B cell (primary cell): ENCODE results near the gene DYNC1I1. TPM values are rescaled to one million over a fixed set of nuclear protein-coding genes. Genes with fewer than 3 reads are reported as not detected.

Experiments
- ATAC-seq: fragments of 200-7000 bp; cut with Tn5 transposase; one replicate; pipeline ENCODE4 v1.10.0; 2021; ENCODE audit warnings: low read depth, mild to moderate bottlenecking, moderate number of reproducible peaks, moderate library complexity
- CTCF ChIA-PET: fragments of 350-600 bp; sonication (Branson Sonifier 250); formaldehyde crosslinking; loops from one replicate; lab custom pipeline; 2021; ENCODE audit warnings: antibody characterized with exemption, inconsistent platforms; lab: Charles Lee
- POLR2A ChIA-PET: fragments of 350-600 bp; sonication (Branson Sonifier 250); formaldehyde crosslinking; loops from one replicate; lab custom pipeline; 2021; ENCODE audit warnings: antibody characterized with exemption; lab: Charles Lee
- DNase-seq: peaks from one replicate; pipeline ENCODE4 v3.0.0; 2013
- H2AFZ ChIP-seq: 2 replicates; pipeline ENCODE4 v1.6.1; 2012; ENCODE audit warnings: mild to moderate bottlenecking, low read depth, low read length; ENCODE audit not compliant: insufficient read depth, poor library complexity, severe bottlenecking
- H3K27ac ChIP-seq, 2 donors: 1 replicate in 1 of 2; 2 replicates in 1 of 2; pipeline ENCODE4 v1.5.1; 2012 to 2013; ENCODE audit warnings: low read length in 2 of 2, mild to moderate bottlenecking in 2 of 2, moderate library complexity in 1 of 2
- H3K27me3 ChIP-seq, 4 experiments: fragments of 200-600 bp in 1 of 4; sonication (generic) in 1 of 4; replicated peaks in 1 of 4; 1 replicate in 2 of 4; 2 replicates in 2 of 4; pipeline versions ENCODE4 v1.6.1 to v1.7.0; 2013 to 2016; ENCODE audit warnings: low read length in 3 of 4, mild to moderate bottlenecking in 2 of 4, mixed read lengths in 1 of 4, moderate library complexity in 1 of 4; ENCODE audit not compliant: insufficient read depth in 4 of 4, control insufficient read depth in 3 of 4; ENCODE audit errors: control extremely low read depth in 1 of 4
- H3K36me3 ChIP-seq, 2 experiments: replicated peaks in 1 of 2; 1 replicate in 1 of 2; 2 replicates in 1 of 2; pipeline versions ENCODE4 v1.6.1 to v1.7.1; 2013; ENCODE audit warnings: low read length in 1 of 2; ENCODE audit not compliant: insufficient read depth in 2 of 2, control insufficient read depth in 1 of 2; ENCODE audit errors: control extremely low read depth in 1 of 2, extremely low read depth in 1 of 2
- H3K4me1 ChIP-seq, 2 donors: fragments of 200-600 bp in 1 of 2; sonication (generic) in 1 of 2; 1 replicate in 1 of 2; 2 replicates in 1 of 2; pipeline versions ENCODE4 v1.5.1 to v1.6.1; 2013 to 2017; ENCODE audit warnings: low read length in 2 of 2; ENCODE audit not compliant: control insufficient read depth in 2 of 2, insufficient read depth in 2 of 2
- H3K4me2 ChIP-seq: replicated peaks from 2 replicates; pipeline ENCODE3; 2012; ENCODE audit warnings: mild to moderate bottlenecking, low read depth, low read length; ENCODE audit not compliant: poor library complexity, severe bottlenecking
- H3K4me3 ChIP-seq, 5 experiments: fragments of 200-600 bp in 1 of 5; sonication (generic) in 1 of 5; 1 replicate in 3 of 5; 2 replicates in 2 of 5; pipeline versions ENCODE4 v1.5.1 to v1.7.0; 2011 to 2016; ENCODE audit warnings: low read length in 4 of 5, mild to moderate bottlenecking in 4 of 5, low read depth in 2 of 5, control low read depth in 1 of 5, moderate library complexity in 1 of 5; ENCODE audit not compliant: insufficient read depth in 1 of 5; ENCODE audit errors: control extremely low read depth in 1 of 5, extremely low read depth in 1 of 5
- H3K79me2 ChIP-seq: fragments of 200-600 bp; sonication (generic); one replicate; pipeline ENCODE4 v1.6.0; 2016; ENCODE audit warnings: low read length; ENCODE audit not compliant: control insufficient read depth, insufficient read depth
- H3K9ac ChIP-seq: fragments of 200-600 bp; sonication (generic); 2 replicates; pipeline ENCODE4 v1.6.1; 2017; ENCODE audit warnings: mild to moderate bottlenecking, low read length, moderate library complexity
- H3K9me3 ChIP-seq, 3 donors: one replicate each; pipeline versions ENCODE4 v1.6.1 to v1.7.1; 2013; ENCODE audit warnings: low read length in 2 of 3; ENCODE audit not compliant: control insufficient read depth in 2 of 3, insufficient read depth in 1 of 3; ENCODE audit errors: control extremely low read depth in 1 of 3
- H4K20me1 ChIP-seq: 2 replicates; pipeline ENCODE4 v1.6.0; 2012; ENCODE audit warnings: mild to moderate bottlenecking, low read length; ENCODE audit not compliant: insufficient read depth, control insufficient read depth, poor library complexity, severe bottlenecking
- H3K27ac Mint-ChIP-seq: one replicate; pipeline ENCODE4 v1.8.0; 2021; ENCODE audit warnings: mixed read lengths
- H3K27me3 Mint-ChIP-seq: one replicate; pipeline ENCODE4 v1.8.0; 2021; ENCODE audit warnings: mixed read lengths
- H3K4me1 Mint-ChIP-seq: one replicate; pipeline ENCODE4 v1.8.0; 2021; ENCODE audit warnings: mixed read lengths
- H3K4me3 Mint-ChIP-seq: one replicate; pipeline ENCODE4 v1.8.0; 2021; ENCODE audit warnings: mixed read lengths
- H3K9me3 Mint-ChIP-seq: one replicate; pipeline ENCODE4 v1.8.0; 2022; ENCODE audit warnings: mixed read lengths; ENCODE audit not compliant: insufficient read depth
- EZH2 ChIP-seq: IDR thresholded peaks from 2 replicates; pipeline ENCODE4 v1.6.1; 2012; ENCODE audit warnings: borderline replicate concordance, low read depth, mild to moderate bottlenecking, moderate library complexity, low read length; ENCODE audit not compliant: insufficient read depth, poor library complexity, severe bottlenecking
- WGBS: methylation state at CpG from one replicate; pipeline ENCODE4 v1.1.5; 2013; ENCODE audit warnings: missing lambda C conversion rate; ENCODE audit not compliant: insufficient coverage; 5-methylcytosine and 5-hydroxymethylcytosine counted together
- intact Hi-C: fragments of 100-400 bp; cut with micrococcal nuclease; formaldehyde crosslinking; loops from one replicate; pipeline ENCODE4 v1.10.0; 2022
- polyA plus RNA-seq: library from polyadenylated mRNA; depleted of rRNA; stranded (reverse); fragments of >200 nt; gene quantifications from 2 replicates; pipeline ENCODE4 v1.2.3, GENCODE V29; 2012
- total RNA-seq, 2 donors: library from RNA; stranded (reverse); fragments of 120-200 nt in 1 of 2; gene quantifications; 1 replicate in 1 of 2; 2 replicates in 1 of 2; pipeline versions ENCODE4 v1.2.3 to v1.2.4, GENCODE V29; 2013 to 2022
- TF ChIP-seq, protein P1 (sequence below): fragments of 200-600 bp; IDR thresholded peaks from one replicate; pipeline ENCODE4 v1.8.0; 2022; ENCODE audit warnings: antibody characterized with exemption, mild to moderate bottlenecking

DYNC1I1 gene
- total and polyA plus RNA-seq, 2 donors (not counting 1 experiment from before 2014, with no cell fraction given), result not detected

DNA sequence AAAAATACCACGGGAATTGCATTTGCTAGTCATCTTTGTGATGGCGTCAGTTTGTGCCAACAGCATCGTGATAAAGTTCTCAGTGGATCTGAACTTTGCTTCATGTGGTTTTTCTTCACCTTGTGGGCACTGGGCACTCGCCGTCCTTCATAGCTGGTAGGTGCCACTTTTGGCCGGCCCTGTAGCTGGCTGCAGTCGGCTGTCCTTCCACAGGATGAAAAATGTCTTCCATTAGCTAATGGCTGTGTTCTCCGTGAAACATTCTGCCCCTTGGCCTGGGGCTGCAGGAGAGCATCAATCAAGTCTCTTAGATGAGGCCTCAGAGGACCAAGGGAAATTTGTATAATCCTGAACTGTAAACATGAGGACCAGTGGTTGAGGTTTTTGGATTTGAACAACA lies 145.3 kb downstream of the DYNC1I1 start:
- H3K4me1 Mint-ChIP-seq, result peaks cover 3% of the 10 kb centered on the region
- H3K27ac Mint-ChIP-seq, result no peak overlapping the region
- Histone ChIP-seq H3K4me3 (no peak overlapping the region), H3K79me2 (no peaks in the 10 kb centered on the region), H3K4me2 (no peak overlapping the region), H3K27ac (no peak overlapping the region), H3K36me3 (no peaks in the 10 kb centered on the region), H4K20me1 (no peaks in the 10 kb centered on the region), H3K27me3 (peaks cover 0 to 3% (median 0%) of the 10 kb centered on the region in 4 experiments), H3K9me3 (no peaks in the 10 kb centered on the region), H3K4me1 (no peaks in the 10 kb centered on the region), H3K9ac (no peak overlapping the region), H2AFZ (no peak overlapping the region)
- H3K9me3 Mint-ChIP-seq, result no peaks in the 10 kb centered on the region
- ATAC-seq (no peak), DNase-seq (no peak)
- TF ChIP-seq, protein P1, sequence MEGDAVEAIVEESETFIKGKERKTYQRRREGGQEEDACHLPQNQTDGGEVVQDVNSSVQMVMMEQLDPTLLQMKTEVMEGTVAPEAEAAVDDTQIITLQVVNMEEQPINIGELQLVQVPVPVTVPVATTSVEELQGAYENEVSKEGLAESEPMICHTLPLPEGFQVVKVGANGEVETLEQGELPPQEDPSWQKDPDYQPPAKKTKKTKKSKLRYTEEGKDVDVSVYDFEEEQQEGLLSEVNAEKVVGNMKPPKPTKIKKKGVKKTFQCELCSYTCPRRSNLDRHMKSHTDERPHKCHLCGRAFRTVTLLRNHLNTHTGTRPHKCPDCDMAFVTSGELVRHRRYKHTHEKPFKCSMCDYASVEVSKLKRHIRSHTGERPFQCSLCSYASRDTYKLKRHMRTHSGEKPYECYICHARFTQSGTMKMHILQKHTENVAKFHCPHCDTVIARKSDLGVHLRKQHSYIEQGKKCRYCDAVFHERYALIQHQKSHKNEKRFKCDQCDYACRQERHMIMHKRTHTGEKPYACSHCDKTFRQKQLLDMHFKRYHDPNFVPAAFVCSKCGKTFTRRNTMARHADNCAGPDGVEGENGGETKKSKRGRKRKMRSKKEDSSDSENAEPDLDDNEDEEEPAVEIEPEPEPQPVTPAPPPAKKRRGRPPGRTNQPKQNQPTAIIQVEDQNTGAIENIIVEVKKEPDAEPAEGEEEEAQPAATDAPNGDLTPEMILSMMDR, result no peak
- no peak for TF ChIP-seq EZH2
- H3K4me3 Mint-ChIP-seq, result no peak overlapping the region
- intact Hi-C loops, result loop anchor here (2.0 kb wide), 2 partner anchors 157 to 1261 kb away; no protein-coding TSS in a partner anchor
- peaks cover 13% of the 10 kb centered on the region for H3K27me3 Mint-ChIP-seq
- ChIA-PET CTCF (interaction anchor here (0.7 to 5.4 kb wide), 8 partner anchors 8 to 1920 kb away, joined by 3 to 50 read pairs (median 11); no protein-coding TSS in a partner anchor), POLR2A (no interaction called here)
- 96% methylated on average over 8 of the region's 8 CpGs for WGBS

DNA sequence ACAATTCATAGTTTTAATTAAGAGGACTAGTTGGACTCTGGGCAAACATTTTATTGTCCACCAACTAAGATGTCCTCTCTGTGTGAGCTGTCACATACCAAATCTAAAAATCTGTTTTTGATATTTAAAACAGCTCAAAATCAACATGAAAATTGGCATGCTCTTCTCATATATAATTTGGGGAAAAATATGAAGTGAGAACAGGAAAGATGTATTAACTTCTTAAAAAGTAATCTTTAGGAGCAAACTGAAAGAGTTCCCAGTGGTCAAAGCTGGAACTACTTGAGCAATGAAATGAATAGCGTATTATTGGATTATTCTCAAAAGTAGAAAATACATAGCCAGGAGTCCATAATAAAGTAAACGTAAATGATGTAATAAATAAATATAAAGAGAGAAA lies 147.2 kb downstream of the DYNC1I1 start:
- Histone ChIP-seq H4K20me1 (no peaks in the 10 kb centered on the region), H3K79me2 (no peaks in the 10 kb centered on the region), H3K36me3 (no peaks in the 10 kb centered on the region), H3K9ac (no peak overlapping the region), H3K4me2 (no peak overlapping the region), H3K9me3 (no peaks in the 10 kb centered on the region), H3K4me3 (no peak overlapping the region), H3K27me3 (peaks cover 0 to 3% (median 0%) of the 10 kb centered on the region in 4 experiments), H2AFZ (no peak overlapping the region), H3K4me1 (no peaks in the 10 kb centered on the region), H3K27ac (no peak overlapping the region)
- intact Hi-C loops, result no loop called here
- CTCF ChIA-PET, result interaction anchor here (1.2 to 5.4 kb wide), 3 partner anchors 11 to 1146 kb away, joined by 3 to 50 read pairs (median 48); no protein-coding TSS in a partner anchor
- peaks cover 10% of the 10 kb centered on the region for H3K27me3 Mint-ChIP-seq
- no peak overlapping the region for H3K4me3 Mint-ChIP-seq
- POLR2A ChIA-PET, result no interaction called here
- H3K4me1 Mint-ChIP-seq, result peaks cover 3% of the 10 kb centered on the region
- no peaks in the 10 kb centered on the region for H3K9me3 Mint-ChIP-seq
- no peak overlapping the region for H3K27ac Mint-ChIP-seq
- ATAC-seq (no peak), DNase-seq (no peak)
- no peak for TF ChIP-seq EZH2
- no CpG with 5 or more reads among the region's 2 CpGs for WGBS
